Central memory CD8-positive, alpha-beta T cell (primary cell): ENCODE results near the gene FBXW9.
A peak's percentile ranks its signal among the peaks of the same experiment; 100 is the strongest.
"Not testable (repeated sequence)": the region's sequence is repeated elsewhere in the genome, so short reads cannot be mapped to it uniquely, and the experiment has no call there.

ENCODE experiments used
- ATAC-seq: fragments of 150-1000 bp; cut with Tn5 transposase; replicated peaks from 2 replicates; pipeline ENCODE4 v1.10.0; 2022; ENCODE audit warnings: mild to moderate bottlenecking, moderate FRiP score, moderate number of reproducible peaks; ENCODE audit not compliant: poor library complexity, severe bottlenecking; ENCODE audit errors: extremely low read depth
- DNase-seq, 2 donors: peaks; one replicate each; pipeline ENCODE4 v3.0.0; 2021; ENCODE audit warnings: low spot score in 2 of 2
- H3K27ac Mint-ChIP-seq: one replicate; pipeline ENCODE4 v1.8.0; 2022; ENCODE audit warnings: low read depth, mild to moderate bottlenecking, moderate library complexity, mixed read lengths
- H3K27me3 Mint-ChIP-seq: one replicate; pipeline ENCODE4 v1.8.0; 2022; ENCODE audit warnings: mixed read lengths
- H3K36me3 Mint-ChIP-seq: one replicate; pipeline ENCODE4 v1.8.0; 2022; ENCODE audit warnings: mild to moderate bottlenecking, moderate library complexity, mixed read lengths; ENCODE audit not compliant: insufficient read depth
- H3K4me1 Mint-ChIP-seq: one replicate; pipeline ENCODE4 v1.8.0; 2022; ENCODE audit warnings: mixed read lengths
- H3K4me3 Mint-ChIP-seq: one replicate; pipeline ENCODE4 v1.8.0; 2022; ENCODE audit warnings: mild to moderate bottlenecking, moderate library complexity, mixed read lengths
- H3K9me3 Mint-ChIP-seq: one replicate; pipeline ENCODE4 v1.8.0; 2022; ENCODE audit warnings: mixed read lengths

The FBXW9 gene

DNA sequence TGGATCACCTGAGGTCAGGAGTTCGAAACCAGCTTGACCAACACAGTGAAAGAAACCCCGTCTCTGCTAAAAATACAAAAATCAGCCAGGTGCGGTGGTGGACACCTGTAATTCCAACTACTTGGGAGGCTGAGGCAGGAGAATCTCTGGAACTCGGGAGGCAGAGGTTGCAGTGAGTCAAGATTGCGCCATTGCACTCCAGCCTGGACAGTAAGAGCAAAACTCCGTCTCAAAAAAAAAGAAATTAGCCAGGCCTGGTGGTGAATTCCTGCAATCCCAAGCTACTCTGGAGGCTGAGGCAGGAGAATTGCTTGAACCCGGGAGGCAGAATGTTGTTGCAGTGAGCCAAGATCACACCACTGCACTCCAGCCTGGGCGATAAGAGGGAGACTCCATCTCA is 12.2 kb upstream of the FBXW9 start:
- Mint-ChIP-seq H3K4me3 (no peak overlapping the region), H3K36me3 (peaks cover 29% of the 10 kb centered on the region), H3K27ac (no peak overlapping the region), H3K9me3 (no peaks in the 10 kb centered on the region), H3K27me3 (no peaks in the 10 kb centered on the region), H3K4me1 (peaks cover 6% of the 10 kb centered on the region)
- DNase-seq (no peak), ATAC-seq (no peak)

DNA sequence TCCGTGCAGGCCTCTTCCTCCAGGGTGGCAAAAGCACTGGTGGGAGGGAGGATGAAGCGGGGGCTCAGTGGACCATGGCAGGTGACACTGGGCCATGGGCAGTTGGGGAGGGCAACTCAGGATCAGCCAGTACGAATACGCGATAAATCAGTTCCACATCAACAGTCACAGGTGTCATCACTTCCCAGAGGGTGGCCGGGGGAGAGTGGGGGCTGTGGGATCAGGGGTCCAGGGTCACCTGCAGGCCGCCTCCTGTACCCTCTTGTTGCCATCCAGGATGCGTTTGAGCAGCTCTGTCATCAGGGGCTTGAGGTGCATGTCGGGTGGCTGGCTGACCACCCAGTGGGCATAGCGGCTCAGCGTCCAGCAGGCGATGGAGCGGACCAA is 9.9 kb upstream of the FBXW9 start:
- no peaks in the 10 kb centered on the region for H3K27me3 Mint-ChIP-seq
- no peaks in the 10 kb centered on the region for H3K9me3 Mint-ChIP-seq
- ATAC-seq (no peak), DNase-seq (no peak)
- H3K4me3 Mint-ChIP-seq: no peak overlapping the region
- peaks cover 32% of the 10 kb centered on the region for H3K36me3 Mint-ChIP-seq
- no peak overlapping the region for H3K27ac Mint-ChIP-seq
- no peaks in the 10 kb centered on the region for H3K4me1 Mint-ChIP-seq

DNA sequence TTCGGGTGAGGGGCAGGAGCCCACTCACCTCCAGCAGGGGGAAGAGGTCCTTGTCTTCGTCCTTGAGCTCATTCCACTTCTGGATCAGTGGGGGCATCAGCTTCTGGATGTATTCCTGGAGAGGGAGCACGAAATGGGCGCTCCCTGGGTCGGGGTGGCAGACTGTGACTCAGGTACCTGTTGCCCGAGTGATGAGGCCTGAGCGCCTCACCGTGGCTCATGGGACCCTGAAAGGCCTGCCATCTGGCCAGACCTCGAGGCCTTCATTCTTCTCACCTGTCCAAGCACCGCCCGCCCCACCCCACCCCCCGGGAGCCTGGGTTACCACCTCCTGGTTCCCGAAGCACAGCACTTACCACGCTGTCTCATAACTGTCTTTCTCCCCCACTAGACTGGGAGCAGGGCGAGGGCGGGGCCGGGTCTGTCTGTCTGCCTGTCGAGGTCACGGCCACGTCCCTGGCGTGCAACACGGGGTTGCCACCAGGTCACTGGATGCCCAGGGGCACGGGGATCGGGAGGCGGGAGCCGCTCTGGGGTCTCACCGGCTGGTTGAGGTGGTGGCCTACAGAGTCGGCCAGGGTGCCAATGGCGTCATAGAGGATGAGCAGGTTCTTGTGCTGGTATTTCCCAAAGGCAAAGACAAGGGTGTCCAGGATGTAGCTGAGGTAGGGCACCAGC is 9.4 kb upstream of the FBXW9 start:
- H3K9me3 Mint-ChIP-seq: no peaks in the 10 kb centered on the region
- no peaks in the 10 kb centered on the region for H3K4me1 Mint-ChIP-seq
- ATAC-seq (no peak), DNase-seq (no peak)
- H3K27ac Mint-ChIP-seq: no peak overlapping the region
- no peak overlapping the region for H3K4me3 Mint-ChIP-seq
- no peaks in the 10 kb centered on the region for H3K27me3 Mint-ChIP-seq
- peaks cover 30% of the 10 kb centered on the region for H3K36me3 Mint-ChIP-seq

DNA sequence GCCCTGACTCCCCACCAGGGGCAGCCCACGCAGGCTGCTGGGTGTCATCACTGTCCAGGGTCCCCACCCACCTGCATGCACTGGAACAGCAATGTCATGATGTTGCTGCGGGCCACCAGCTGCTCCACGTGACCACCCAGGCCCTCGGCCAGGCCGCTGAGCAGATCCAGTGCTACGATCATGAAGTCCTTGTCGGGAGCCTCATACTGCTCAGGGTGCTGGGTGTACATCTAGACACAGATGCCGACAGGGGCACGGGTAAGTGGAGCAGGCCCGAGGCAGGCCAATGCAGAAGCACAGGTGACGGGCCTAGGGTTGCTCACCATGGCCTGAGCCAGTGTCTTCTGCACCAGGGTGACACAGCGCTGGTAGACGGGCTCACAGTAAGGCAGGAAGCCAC is 8.7 kb upstream of the FBXW9 start:
- H3K4me1 Mint-ChIP-seq: no peaks in the 10 kb centered on the region
- H3K4me3 Mint-ChIP-seq: no peak overlapping the region
- DNase-seq (no peak), ATAC-seq (no peak)
- no peaks in the 10 kb centered on the region for H3K9me3 Mint-ChIP-seq
- H3K27ac Mint-ChIP-seq: no peak overlapping the region
- H3K27me3 Mint-ChIP-seq: no peaks in the 10 kb centered on the region
- H3K36me3 Mint-ChIP-seq: peaks cover 30% of the 10 kb centered on the region

DNA sequence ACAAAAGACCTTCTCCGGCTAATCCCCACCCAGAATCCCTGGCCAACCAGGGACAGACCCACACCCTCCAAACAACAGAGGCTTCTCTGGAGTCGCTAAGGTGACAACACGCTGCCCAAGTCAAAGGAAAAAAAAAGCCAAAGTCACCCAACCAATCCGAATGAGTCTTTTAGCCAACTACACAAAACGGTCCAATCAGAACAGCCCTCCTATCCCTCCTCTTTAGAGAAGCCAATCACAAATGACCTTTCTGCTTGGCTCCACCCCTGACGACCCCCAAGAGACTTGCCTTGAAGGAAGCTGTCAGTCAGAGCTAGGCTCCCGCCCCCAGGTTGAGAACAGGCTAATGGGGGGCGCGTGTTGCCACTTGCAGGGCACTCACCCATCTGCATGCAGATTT is 6.6 kb upstream of the FBXW9 start:
- no peaks in the 10 kb centered on the region for H3K27me3 Mint-ChIP-seq
- H3K9me3 Mint-ChIP-seq: no peaks in the 10 kb centered on the region
- H3K4me3 Mint-ChIP-seq: no peak overlapping the region
- ATAC-seq (no peak), DNase-seq (no peak)
- no peak overlapping the region for H3K27ac Mint-ChIP-seq
- H3K36me3 Mint-ChIP-seq: peaks cover 28% of the 10 kb centered on the region
- peaks cover 4% of the 10 kb centered on the region for H3K4me1 Mint-ChIP-seq

DNA sequence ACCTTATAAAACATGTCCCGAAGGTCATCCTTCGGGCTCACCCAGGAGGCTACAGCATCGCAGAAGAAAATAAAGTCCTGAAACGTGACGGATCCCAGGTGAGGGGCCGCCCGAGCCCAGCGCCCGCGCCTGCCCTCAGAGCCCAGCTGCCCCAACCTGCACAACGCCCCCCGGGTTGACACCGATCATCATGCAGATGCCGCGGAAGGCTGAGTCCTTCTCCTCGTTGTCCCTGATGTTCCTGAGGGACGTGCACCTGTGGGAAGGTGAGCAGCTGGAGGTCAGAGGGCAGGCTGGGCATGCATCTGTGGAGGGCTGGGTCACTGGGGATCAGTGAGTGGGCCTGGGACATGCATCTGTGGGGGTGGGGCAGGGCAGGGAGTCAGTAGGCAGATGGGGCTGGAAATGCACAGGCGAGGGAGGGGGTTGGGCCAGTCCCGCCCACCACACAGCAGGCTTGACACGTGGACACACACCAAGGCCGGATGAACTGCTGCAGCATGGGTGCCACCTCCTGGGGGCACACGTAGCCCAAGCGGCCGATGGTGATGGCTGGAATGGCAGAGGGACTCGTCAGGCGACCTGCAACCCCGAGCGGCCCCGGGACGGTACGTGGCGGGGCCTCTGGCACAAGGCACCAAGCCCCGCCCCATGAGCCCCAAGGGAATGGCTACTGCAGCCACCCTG is 5.3 kb upstream of the FBXW9 start:
- H3K27ac Mint-ChIP-seq: no peak overlapping the region
- no peaks in the 10 kb centered on the region for H3K9me3 Mint-ChIP-seq
- ATAC-seq (no peak), DNase-seq (no peak)
- peaks cover 27% of the 10 kb centered on the region for H3K36me3 Mint-ChIP-seq
- no peak overlapping the region for H3K4me3 Mint-ChIP-seq
- H3K4me1 Mint-ChIP-seq: peaks cover 6% of the 10 kb centered on the region
- no peaks in the 10 kb centered on the region for H3K27me3 Mint-ChIP-seq

DNA sequence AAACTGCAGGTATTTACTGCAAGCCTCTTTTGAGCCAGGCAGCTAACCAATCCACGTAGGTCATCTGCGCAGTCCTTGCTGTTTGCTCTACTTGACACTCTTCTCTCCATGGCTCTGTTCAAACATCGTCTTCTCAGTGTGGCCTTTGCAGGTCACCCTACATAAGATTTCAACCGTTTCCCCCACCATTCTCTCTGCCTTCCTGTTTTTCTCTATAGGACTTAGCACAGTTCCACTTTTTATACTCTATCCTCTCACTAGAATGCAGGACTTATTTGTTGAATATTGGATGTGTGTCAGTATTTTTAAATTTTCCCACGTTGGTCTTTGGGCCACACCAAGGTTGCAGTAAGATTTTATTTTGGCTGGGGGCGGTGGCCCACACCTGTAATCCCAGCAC is 1.7 kb upstream of the FBXW9 start:
- Mint-ChIP-seq H3K4me1 (peaks cover 6% of the 10 kb centered on the region), H3K9me3 (no peaks in the 10 kb centered on the region), H3K27me3 (no peaks in the 10 kb centered on the region), H3K36me3 (peaks cover 11% of the 10 kb centered on the region), H3K27ac (no peak overlapping the region), H3K4me3 (peak overlapping the region; percentile 52)
- DNase-seq (no peak), ATAC-seq (no peak)

DNA sequence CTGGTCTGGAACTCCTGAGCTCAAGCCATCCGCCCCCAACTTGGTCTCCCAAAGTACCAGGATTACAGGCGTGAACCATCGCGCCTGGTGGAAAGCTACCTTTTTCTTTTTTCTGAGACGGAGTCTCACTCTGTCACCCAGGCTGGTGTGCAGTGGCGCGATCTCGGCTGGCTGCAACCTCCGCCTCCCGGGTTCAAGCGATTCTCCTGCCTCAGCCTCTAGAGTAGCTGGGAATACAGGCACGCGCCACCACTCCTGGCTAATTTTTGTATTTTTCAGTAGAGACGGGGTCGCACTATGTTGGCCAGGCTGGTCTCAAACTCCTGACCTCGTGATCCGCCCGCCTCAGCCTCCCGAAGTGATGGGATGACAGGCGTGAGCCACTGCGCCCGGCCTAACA is 994 bp upstream of the FBXW9 start:
- H3K27ac Mint-ChIP-seq, H3K9me3 Mint-ChIP-seq, H3K27me3 Mint-ChIP-seq, DNase-seq, H3K36me3 Mint-ChIP-seq, H3K4me1 Mint-ChIP-seq, ATAC-seq: not testable (repeated sequence)
- H3K4me3 Mint-ChIP-seq: peak overlapping the region; percentile 27

DNA sequence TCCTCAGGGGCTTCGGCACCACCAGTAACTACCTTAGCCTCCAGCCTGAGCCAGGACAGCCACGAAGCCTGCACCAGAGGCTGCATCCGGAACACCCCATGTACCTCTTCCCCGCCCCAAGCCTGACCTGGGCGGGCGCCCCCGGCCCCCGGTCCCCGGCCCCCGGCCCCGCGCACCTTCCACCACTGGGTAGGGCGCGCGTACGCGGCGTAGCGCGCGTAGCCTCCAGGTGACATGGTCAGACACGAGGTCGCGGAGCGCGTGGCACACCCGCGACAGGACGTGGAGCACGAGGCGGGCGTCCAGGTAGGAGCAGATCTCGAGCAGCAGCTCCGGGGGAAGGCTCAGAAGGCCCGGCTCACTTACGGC is 450 bp downstream of the FBXW9 start:
- peak overlapping the region; percentile 89 for H3K27ac Mint-ChIP-seq
- peaks cover 5% of the 10 kb centered on the region for H3K36me3 Mint-ChIP-seq
- peaks cover 6% of the 10 kb centered on the region for H3K4me1 Mint-ChIP-seq
- H3K4me3 Mint-ChIP-seq: peak overlapping the region; percentile 82
- DNase-seq: no peak
- ATAC-seq: no peak
- H3K9me3 Mint-ChIP-seq: no peaks in the 10 kb centered on the region
- no peaks in the 10 kb centered on the region for H3K27me3 Mint-ChIP-seq

DNA sequence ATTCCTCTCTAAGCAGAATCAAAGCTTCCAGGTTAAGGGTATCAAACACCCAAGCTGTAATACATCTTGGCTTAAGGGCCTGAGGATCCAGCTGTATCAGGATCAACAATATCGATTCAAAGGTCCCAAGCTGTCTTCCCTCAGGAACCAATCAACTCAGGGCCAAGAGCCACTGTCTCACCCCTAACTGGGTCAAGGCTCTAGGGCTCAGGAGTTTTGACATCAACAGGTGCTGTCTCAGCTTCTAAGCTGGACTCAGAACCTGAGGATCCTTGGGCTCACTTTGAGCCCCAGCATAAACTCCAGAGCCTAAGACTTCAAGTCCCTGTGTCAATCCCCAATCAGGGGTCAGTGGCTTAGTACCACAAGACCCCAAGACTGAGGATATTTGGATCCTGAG is 917 bp downstream of the FBXW9 start:
- ATAC-seq (no peak), DNase-seq (no peak)
- Mint-ChIP-seq H3K36me3 (peaks cover 5% of the 10 kb centered on the region), H3K27me3 (no peaks in the 10 kb centered on the region), H3K27ac (no peak overlapping the region), H3K4me3 (peak overlapping the region; percentile 82), H3K4me1 (peaks cover 6% of the 10 kb centered on the region), H3K9me3 (no peaks in the 10 kb centered on the region)

DNA sequence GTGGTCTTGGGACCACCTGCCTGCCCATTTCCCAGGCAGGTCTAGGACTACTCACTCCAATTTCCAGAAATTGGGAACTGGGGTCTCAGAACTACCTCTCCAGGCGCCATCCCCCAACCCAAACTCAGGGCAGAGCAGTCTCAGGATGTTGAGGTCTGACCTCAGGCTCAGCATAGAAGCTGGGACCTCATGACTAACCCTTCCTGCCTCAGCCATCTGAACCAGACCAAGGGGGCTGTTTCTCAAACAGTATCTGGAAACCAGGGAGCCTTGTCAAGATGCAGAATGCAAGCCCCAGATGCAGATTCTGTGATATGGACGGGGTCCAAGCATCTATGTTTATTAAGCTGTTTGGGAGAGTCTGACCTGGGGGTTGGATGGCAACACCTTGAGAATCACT is 1.3 kb downstream of the FBXW9 start:
- no peaks in the 10 kb centered on the region for H3K27me3 Mint-ChIP-seq
- no peak overlapping the region for H3K4me3 Mint-ChIP-seq
- DNase-seq: no peak
- no peaks in the 10 kb centered on the region for H3K9me3 Mint-ChIP-seq
- ATAC-seq: no peak
- H3K4me1 Mint-ChIP-seq: peaks cover 6% of the 10 kb centered on the region
- peaks cover 5% of the 10 kb centered on the region for H3K36me3 Mint-ChIP-seq
- no peak overlapping the region for H3K27ac Mint-ChIP-seq

DNA sequence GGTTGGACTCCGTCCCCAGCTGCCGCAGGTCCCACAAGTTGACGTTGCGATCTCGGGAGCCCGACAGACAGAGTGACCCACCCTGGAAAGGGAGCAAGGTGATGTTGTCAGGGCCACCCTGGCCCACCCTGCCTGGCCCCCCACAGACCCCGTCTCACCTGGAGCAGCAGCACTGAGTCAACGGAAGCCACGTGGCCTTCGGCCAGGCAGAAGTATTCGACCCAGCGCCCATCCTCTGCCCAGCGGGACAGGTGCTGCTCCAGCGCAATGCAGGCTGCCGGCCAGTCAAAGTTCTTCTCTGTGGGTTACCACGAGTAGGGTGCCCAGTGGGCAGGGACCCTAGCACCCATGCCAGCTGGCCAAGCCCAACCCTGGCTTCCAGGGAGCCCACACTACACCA is 1.8 kb downstream of the FBXW9 start:
- Mint-ChIP-seq H3K27me3 (no peaks in the 10 kb centered on the region), H3K9me3 (no peaks in the 10 kb centered on the region), H3K36me3 (peaks cover 5% of the 10 kb centered on the region), H3K4me1 (peaks cover 6% of the 10 kb centered on the region), H3K27ac (no peak overlapping the region), H3K4me3 (no peak overlapping the region)
- DNase-seq (no peak), ATAC-seq (no peak)

DNA sequence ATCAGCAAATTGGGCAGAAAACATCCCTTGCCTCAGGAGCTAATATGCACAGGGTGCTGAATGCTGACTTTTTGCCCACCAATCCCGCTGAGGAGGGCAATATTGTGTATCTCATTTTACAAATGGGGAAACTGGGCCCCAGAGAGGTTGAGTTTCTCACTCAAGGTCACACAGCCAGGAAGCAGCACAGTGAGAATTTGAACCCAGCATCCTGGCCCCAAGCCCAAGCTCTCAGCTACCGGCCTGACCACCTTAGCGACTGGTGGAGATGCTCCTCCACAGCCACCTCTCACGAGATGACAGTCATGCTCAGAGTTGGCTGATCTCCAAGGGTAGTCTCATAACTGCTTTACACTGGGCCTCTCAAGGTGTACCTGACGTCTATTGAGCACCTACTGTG is 3.5 kb downstream of the FBXW9 start:
- H3K36me3 Mint-ChIP-seq: peaks cover 4% of the 10 kb centered on the region
- H3K27ac Mint-ChIP-seq: no peak overlapping the region
- H3K9me3 Mint-ChIP-seq: no peaks in the 10 kb centered on the region
- H3K27me3 Mint-ChIP-seq: no peaks in the 10 kb centered on the region
- no peak overlapping the region for H3K4me3 Mint-ChIP-seq
- ATAC-seq: no peak
- no peak for DNase-seq
- H3K4me1 Mint-ChIP-seq: peaks cover 1% of the 10 kb centered on the region
